Hepatic stellate cell (primary cell): Measurements from ENCODE around the gene SEMA5A.
A peak's percentile ranks its signal among the peaks of the same experiment; 100 is the strongest.

ENCODE experiments used
- DNase-seq: peaks from one replicate; pipeline ENCODE4 v3.0.0; 2011; ENCODE audit warnings: low spot score

Gene SEMA5A

DNA sequence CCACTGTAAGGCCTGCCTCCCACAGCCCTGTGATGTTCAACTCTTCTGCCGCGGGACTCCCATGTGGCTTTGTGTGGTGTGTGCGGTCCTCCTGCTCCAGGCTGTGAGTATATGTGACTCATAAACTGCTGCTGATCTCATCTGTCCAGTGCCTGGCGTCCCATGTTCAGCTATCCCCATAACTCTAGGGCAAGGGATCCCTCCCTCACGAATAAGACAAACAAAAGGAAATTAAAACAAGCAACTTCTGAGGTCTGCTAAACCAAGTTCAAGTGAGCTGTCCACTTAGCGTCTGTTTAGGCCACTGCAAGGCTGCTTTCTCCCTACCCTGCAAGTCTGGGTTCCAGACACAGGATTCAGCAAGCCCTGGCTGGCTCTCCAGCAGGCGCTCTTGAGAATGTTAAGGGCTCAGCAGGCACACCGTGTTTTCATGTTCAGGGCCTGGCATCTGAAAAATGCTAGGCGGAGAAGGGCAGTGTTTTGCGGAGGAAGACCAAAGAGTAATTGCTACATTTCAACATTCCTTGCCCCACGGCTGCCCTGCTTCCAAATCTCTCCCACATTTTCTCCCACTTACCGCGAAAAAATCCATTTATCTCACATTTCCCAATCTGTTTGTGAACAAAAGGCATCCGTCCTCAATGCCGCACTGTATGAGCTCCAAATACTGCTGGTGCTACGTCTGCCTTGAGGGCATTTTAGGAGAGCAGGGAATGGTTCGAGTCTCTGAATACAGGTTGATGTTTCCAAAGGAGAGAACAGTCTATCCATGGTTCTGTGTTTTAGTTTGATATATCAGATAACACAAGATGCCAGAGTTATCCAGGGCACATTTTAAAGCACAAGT lies 280.2 kb downstream of the SEMA5A start:
- DNase-seq, result peak; percentile 72

DNA sequence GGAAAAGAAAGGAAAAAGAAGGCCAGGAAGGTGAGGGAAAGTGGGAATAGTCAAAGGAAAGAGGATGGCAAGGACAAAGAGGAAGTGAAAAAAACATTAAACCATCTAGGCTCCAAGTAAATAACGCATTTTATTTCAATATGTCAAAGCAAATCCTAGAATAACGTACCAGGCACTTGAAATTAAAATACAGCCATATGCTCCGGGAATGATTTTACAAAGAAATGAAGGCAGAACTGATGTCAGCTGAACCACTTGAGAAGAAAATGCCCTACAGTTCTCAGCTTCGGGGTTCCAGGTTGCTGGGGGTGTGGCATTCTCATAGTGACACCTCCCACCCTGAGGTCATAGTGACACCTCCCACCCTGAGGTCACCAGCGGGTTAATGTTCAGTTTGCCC lies 281.6 kb downstream of the SEMA5A start:
- no peak for DNase-seq

DNA sequence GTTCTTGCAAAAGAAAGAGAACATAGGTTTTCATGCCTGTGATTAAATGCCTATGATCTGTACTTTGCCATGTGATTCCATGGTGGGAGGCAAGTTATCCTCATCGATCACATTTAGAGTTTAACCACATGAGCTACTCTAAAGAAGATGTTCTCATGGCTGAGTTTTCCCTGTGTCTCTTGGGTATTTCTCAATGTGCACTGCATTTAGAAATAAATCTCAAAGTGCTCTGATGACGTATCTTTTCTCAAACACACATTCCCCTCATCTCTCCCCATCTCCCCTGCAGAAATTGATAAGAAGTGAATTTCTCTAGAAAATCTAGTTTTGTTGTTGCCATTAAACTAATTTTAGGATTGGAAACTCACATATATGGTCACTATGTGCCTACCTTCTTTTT lies 282.2 kb downstream of the SEMA5A start:
- no peak for DNase-seq

DNA sequence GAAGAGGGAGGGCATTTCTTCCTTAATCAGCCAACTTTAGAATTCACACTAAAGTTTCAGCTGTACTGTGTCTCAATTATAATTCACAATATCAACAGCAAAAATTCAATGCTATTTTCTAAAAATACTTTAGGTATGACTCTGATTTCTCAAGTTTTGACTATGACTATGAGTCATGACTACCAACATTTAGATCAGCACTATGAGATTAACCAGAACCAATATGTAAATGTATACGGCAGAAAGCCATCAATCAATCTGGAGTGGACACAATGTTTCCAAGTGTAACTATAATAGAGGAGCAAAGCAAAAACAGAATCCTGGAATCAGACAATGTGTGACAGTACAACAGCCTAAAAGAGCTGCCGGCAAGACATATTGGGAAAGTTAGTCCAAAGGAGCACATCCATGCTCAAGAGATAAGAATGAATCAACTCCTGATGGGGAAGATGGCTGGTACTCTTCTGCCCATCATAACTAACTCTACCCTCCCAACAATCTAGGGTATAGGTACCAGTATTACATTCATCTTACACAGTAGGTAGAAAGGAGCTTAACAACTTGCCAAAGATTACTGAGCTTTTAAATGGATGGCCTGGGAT lies 294.4 kb downstream of the SEMA5A start:
- DNase-seq, result peak; percentile 17

DNA sequence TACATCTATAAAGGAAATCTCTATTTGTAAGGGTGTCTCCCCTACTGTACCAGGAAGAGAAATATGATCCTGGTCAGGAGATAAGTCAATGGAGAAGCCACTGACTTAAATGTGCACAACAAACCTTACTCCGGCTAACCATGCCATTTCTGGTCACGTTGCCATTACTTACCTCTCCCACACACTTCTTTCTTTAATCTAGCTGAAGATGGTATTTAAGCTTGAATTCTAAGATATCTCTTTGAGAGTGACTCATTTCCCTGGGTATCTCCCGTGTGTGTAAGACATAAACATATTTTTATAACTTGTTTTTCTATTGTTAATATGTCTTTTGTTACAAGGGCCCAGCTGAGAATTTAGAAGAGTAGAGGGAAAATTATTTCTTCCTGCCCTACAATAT lies 296.6 kb downstream of the SEMA5A start:
- no peak for DNase-seq

DNA sequence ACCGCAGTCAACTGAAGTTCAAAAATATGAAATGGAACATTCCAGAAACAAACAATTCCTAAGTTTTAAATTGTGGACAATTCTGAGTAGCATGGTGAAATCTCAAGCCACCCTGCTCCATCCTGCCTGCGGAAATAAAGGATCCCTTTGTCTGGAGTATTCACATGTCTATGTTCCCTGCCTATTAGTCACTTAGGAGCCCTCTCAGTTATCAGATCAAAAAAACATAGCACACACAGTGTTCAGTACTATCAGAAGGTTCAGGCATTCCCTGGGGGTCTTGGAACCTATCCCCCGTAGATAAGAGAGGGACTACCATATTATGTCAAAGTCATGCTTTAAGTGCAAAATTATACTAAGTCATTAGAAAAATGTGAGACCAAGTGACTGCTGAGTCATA lies 300.8 kb downstream of the SEMA5A start:
- no peak for DNase-seq

DNA sequence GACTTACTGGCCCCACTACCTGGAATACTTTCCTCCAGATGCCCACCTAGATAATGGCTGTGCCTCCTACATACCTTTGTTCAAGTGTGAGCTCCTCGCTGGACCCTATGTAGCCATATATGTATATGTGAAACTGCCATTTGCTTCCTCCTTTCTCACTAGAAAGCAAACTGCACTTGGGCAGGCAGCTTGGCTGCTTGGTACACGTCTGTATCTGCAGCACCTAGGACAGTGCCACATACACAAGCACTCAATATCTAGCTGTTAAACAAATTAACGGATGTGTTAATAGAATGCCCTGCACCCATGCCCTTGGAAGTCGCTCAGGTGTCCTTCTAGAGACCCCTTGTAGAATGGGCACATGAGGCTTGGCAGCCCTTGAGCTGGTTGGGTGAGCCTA lies 301.5 kb downstream of the SEMA5A start:
- DNase-seq, result no peak

DNA sequence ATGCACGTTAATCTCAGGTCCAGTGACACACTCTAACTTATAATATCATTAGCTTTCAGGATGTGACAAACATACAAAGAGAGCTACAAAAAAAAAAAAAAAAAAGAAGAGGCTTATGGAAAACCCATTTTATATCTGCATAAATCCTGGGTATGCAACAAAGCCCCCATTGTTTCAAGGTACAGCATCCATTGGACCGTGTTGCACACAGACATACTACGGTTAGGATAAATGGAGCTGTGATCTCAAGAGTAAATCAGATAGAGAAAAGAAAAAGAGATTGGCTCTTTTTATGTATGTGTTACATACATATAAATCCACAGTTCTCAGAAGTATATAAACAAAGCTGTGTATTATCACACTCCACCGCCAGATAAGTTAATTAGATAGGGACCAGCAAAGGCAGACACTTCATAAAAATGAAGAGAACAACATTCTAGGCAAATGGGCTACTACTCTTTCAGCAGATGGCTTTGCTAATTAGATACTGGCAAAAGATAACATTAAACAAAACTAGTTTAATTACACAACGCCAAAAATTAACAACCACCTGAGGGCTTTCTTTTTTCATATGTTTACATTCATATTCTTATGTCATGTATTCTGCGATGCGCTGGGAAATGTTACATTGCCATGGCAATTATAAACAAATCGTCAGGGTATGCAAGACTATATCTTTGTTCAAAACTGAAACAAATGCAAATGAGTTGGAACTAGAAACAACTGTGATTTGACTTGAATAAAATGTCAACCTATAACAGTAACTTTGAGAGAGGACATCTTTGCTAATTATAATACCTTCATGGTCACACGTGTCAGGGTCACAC lies 304.2 kb downstream of the SEMA5A start:
- no peak for DNase-seq

DNA sequence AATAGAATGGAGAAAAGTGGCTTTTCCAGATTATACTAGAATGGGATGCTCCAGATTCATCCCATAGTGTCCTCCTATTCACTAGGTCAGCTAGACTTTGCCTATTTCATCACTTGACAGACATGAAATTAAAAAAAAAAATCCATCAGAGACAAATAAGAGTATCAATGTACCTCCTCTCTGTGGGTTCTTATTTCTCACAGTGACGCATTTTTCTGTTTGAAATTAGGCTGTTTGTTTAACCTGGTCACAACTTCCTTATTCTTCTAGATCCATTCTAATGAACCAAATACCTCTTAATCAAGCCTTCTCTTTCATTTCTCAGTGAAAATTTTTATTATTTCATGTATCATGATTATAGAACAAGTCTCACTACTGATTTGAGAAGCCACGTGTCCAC lies 305.4 kb downstream of the SEMA5A start:
- no peak for DNase-seq

DNA sequence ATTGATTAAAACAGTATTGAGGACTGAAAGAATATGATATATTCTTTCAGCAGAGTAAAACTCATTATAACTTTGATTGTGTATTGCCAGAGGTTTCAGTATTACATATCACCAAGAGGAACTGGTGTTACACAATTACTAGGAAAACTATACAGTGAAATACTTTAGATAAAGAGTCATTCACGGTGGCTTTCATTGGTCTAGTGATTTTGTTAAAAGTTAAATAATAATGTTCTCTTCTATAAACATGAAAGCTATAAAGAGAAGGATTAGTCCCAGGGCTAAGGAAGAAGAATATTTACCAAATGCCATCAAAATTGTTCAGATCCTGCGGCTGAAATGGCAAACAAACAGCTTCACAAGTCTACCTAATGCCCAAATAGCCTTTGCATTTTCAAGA lies 306.2 kb downstream of the SEMA5A start:
- no peak for DNase-seq

DNA sequence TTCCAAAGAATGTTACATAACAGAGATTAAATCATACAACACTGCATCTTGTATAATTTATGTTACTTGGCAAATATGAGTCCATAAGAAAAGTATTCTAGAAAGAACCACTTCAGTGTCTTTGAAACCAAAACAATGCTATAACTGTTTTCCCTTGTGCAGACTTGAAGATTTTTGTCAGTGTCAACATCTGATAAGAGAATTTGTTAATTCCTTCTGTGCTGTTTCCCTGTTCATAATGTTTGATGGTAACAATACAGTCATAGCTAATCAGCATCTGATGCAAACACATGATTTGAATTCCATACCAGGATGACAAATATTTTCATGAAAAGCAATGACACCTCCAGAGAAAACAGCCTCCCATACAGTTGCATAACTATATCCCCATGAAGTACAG lies 306.8 kb downstream of the SEMA5A start:
- DNase-seq, result no peak

DNA sequence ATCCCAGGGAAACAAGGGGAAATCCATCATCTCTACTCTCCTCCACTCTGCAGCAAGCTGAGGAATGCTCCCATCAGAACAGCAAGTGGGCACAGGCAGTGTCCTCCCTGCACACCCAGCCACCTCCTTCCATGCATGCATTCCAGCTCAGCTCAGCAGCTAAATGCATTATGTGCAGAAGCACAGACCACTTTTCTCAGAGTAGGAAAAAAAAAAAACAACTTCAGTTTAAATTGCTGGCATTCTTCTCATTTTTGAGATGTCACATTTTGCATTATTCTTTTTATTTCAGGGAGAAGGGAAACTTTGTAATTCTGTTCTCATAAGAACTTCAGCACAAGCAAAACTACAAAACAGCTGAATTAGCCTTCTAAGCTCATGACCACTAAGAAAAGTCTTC lies 312.2 kb downstream of the SEMA5A start:
- peak; percentile 33 for DNase-seq

DNA sequence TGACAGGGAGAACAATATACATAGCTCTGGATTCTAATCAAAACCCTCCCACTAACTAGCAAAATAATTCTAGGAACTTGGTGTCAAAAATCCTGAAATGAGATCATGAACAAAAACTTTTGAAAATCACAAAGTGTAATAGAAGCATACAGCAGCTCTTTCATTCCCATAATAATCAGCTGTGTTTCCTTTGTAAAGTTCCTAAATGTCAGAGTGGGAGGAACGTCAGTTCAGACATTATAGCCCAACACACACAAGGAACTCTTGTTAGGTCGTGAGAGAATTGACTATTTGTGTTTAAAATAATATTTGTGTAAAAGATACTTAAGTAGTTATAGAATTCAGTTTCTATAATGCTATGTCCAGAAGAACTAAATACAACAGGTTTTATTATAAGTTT lies 312.8 kb downstream of the SEMA5A start:
- DNase-seq, result no peak

DNA sequence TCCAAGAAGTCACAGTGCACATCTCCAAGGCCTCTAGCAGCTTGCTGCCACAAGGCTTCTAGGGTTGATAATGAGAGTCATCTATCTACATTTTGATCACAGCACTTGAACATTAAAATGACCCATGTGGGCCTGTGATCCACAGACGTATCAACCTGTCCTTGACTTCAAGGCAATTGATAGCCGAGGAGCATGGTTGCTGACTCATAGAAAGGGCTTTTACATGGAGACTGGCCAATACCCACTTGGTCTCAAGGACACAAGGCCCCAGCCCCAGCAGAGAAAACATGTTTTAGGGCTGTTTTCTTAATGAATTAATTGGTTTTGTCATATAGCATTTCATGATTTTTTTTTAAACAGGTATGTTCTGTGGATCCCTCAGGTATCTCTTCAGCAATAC lies 314.0 kb downstream of the SEMA5A start:
- DNase-seq, result no peak

DNA sequence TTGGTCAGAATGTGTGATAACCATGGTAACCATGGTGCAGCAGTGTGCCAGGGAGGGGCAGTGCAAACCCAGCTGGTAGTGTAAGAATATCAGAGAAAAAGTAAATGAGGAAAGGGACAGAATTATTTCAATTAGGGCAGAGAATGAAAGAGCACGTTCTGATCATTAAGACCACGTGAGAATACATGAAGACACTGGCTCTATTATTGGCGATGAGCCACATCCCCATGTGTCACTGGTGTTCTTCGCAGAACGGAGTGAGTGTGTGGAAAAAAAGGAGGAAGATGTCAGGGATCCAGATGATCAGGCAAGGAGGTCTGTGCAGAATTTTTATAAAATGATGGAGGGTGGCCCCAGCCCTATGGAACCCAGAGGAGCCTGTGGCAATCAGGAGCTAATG lies 315.5 kb downstream of the SEMA5A start:
- DNase-seq, result no peak

DNA sequence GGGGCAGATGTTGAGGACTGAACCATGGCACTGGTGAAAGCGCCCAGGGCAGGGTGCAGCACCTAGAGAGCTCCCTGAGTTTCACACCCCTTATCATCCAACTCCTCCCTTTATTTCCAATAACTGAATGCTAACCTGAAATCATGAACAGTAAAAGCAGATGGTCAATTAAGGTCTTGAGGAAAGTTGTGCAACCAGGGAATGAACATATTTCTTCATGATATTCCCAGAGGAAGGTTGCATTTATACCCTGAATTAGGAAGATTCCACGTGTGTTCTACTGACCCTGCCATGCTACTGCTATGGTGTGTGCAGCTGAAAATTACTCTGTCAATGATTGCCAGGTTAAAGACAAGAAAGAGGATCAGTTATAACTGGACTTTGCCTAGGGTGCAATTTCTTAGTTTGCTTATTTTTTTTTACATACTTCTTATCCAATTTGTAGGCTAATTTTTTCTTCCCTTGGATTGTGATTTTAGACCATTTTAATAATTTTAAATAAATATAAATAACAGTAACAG lies 319.8 kb downstream of the SEMA5A start:
- no peak for DNase-seq

DNA sequence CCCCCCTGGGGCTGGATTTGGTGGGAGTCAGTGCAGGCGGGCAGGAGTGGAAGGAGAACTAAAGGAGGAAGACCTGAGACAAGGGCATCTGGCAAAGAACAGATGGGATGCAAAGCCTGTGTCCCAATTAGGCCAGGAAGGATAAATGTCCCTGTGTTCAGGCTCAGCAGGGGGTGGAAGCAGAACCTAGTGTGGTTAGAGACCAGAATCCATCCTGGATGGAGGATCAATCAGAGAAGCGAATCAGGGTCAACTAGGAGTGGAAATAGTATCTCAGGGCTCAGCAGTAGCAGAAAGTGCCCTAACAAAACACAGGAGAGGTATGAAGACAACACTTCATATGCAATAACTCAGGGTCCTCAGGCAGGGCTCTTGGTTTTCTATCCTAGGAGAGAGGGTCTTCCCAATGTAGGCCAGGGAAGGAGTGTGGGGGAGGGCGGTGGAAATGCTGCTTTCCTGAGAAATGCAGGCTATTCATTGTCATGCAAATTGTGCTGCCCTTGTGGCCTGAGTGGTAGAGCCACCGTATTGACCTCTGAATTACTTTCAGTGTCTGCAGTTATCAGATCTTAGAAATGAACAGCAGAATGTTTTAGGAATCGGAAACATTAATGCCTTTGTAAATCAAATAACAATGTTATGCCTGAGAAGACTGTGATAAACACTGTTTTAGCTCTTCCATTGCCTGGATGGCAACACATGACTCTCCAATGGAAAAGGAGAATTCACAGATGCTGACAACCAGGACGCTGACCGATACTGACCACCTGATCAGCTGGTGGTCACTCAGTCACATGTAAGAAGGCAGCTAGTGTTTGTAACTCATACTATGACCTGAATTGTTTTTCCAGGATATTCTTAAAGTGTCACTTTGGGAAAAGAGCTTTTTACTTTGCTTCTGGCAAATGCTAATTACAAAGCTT lies 323.6 kb downstream of the SEMA5A start:
- no peak for DNase-seq

DNA sequence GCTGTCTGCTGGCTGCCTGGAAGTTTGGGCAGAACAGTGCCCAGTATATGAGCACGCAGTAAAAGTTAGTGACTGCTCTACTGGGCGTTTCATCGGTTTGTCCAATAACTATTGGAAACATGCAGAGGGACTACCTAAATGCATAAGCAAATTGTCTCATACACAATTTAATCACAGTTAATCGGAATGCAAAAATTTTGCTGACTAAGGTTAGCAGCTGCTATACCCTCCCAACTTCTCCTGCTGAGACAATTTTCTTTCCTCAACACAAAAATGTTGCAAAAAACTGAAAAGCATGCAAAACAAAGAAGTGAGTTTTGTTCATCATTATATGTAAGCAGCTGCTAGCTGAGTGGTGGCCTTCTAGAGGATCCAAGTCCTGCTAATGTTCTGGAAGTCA lies 327.5 kb downstream of the SEMA5A start:
- DNase-seq, result no peak

DNA sequence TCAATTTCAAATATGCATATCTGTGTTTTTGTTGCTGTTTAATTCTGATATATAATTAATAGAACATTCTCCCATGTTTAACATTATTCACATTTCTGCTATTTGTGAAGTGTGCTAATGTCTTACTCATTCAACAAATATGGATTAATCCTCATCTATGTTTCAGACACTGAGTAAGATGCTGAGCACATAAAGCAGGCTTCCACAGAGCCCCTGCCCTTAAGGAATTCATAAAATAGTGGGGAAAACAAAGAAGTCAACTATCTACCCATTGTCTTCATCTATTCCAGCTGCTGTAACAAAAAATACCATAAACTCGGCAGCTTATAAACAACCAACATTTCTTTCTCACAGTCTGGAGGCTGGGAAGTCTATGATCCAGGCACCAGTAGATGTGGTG lies 333.3 kb downstream of the SEMA5A start:
- no peak for DNase-seq

DNA sequence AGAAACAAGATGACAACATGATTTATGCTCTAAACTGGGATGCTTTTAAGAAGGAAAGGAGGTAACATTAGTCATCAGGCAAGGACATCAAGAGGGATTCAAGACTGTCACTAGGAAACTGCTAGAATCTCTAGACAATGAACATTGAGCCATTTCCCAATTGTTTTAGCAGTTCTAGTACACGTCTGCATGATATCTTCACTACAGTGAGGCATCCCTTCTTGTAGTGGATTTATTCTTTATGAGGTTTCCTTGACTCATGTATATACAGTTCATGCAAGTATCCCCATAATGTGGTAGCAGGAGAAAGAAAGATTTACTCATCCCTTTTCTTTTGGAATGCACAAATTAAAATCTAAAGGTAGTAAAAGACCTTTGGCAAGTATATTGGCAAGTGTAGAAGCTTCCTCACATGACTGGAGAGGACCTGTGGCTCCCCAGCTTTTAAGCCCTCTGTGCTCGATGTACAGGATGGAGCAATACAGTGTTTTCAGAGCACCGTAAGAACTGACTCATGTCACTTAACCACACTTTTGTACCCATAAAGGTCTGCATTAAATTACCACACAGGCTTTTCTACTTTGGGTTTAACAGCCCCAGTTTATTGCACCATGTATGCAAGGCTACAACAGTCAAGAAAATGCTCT lies 335.9 kb downstream of the SEMA5A start:
- no peak for DNase-seq

DNA sequence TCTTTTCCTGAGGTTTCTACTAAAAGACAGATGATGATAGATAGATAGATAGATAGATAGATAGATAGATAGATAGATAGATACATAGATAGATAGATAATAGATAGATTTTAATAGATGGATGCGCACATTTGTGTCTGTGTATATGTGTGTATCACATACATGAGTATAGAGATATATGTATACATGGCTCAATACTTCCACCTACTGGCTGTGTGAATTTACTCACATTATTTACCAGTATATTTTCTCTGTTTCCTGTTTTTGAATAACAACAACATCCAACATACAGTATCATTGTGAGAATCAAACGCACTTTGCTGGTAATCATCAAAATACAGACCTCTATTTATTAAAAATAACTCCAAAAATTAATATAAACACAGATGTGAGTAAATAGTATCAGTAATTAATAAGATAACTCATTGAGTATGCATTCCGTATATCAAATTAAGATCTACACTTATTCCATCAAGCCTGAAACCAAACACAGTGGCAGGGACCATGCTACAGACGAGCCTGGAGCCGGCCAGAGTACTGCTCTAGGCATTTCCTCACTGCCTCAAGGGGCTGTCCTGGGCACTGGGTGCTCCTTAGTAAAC lies 338.0 kb downstream of the SEMA5A start:
- DNase-seq, result no peak
